ENCODE data around the gene SCARF2.

Gene SCARF2

DNA sequence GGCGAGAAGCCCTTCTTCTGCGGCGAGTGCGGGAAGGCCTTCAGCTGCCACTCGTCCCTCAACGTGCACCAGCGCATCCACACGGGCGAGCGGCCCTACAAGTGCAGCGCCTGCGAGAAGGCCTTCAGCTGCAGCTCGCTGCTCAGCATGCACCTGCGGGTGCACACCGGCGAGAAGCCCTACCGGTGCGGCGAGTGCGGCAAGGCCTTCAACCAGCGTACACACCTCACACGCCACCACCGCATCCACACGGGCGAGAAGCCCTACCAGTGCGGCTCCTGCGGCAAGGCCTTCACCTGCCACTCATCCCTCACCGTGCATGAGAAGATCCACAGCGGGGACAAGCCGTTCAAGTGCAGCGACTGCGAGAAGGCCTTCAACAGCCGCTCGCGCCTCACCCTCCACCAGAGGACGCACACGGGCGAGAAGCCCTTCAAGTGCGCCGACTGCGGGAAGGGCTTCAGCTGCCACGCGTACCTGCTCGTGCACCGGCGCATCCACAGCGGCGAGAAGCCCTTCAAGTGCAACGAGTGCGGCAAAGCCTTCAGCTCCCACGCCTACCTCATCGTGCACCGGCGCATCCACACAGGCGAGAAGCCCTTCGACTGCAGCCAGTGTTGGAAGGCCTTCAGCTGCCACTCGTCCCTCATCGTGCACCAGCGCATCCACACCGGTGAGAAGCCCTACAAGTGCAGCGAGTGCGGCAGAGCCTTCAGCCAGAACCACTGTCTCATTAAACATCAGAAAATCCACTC lies 31.5 kb downstream of the SCARF2 start:
- no peak overlapping the region for H3K27ac ChIP-seq
- H3K27me3 ChIP-seq, result no peaks in the 10 kb centered on the region
- H3K9ac ChIP-seq, result 0 out of 22 replicates have a peak overlapping the region, but pooled peaks of 1 of the 11 experiments have one; percentile 19
- no peaks in the 10 kb centered on the region for H3K9me3 ChIP-seq (replicated peaks in 1 of 11)
- no peak overlapping the region for H3K4me3 ChIP-seq
- H4K20me1 ChIP-seq, result peaks cover 0 to 54% (median 35%) of the 10 kb centered on the region in 11 experiments; a peak in 17 of 22 replicates
- H3K4me1 ChIP-seq, result peaks cover 0 to 28% (median 21%) of the 10 kb centered on the region in 10 experiments; a peak in 14 of 20 replicates
- H3K36me3 ChIP-seq, result peaks cover 37 to 75% (median 66%) of the 10 kb centered on the region in 11 experiments
- TF ChIP-seq Cebpa-rat (IDR thresholded peaks at IDR 0.05), result no peak
- H3K4me2 ChIP-seq, result peak overlapping the region in 7 of 11 experiments; percentile 42 to 60 (median 55); a peak in 14 of 22 replicates

DNA sequence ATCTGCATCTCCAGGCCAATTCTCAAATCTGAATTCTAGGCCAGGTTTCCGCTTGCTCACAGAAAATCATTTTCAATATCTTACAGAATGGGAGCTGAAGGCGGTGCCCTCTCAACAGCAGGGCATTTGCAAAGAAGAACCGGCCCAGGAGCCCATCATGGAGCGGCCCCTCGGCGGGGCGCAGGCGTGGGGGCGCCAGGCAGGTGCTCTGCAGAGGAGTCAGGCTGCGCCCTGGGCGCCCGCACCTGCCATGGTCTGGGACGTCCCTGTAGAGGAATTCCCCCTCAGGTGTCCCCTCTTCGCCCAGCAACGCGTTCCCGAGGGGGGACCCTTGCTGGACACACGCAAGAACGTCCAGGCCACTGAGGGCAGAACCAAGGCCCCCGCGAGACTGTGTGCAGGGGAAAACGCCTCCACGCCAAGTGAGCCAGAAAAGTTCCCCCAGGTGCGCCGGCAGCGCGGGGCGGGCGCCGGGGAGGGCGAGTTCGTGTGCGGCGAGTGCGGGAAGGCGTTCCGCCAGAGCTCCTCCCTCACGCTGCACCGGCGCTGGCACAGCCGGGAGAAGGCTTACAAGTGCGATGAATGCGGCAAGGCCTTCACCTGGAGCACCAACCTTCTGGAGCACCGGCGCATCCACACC lies 32.2 kb downstream of the SCARF2 start:
- H3K9ac ChIP-seq, result no peak overlapping the region
- H3K4me1 ChIP-seq, result peaks cover 0 to 35% (median 28%) of the 10 kb centered on the region in 10 experiments; a peak in 14 of 20 replicates
- no peak for TF ChIP-seq Cebpa-rat (IDR thresholded peaks at IDR 0.05)
- peaks cover 0 to 61% (median 41%) of the 10 kb centered on the region in 11 experiments; a peak in 17 of 22 replicates for H4K20me1 ChIP-seq
- no peak overlapping the region for H3K4me3 ChIP-seq
- peaks cover 37 to 81% (median 72%) of the 10 kb centered on the region in 11 experiments for H3K36me3 ChIP-seq
- no peak overlapping the region for H3K27ac ChIP-seq
- H3K4me2 ChIP-seq, result peak overlapping the region in 7 of 11 experiments; percentile 42 to 60 (median 55); a peak in 9 of 22 replicates
- H3K27me3 ChIP-seq, result no peaks in the 10 kb centered on the region
- H3K9me3 ChIP-seq (replicated peaks in 1 of 11), result no peaks in the 10 kb centered on the region

DNA sequence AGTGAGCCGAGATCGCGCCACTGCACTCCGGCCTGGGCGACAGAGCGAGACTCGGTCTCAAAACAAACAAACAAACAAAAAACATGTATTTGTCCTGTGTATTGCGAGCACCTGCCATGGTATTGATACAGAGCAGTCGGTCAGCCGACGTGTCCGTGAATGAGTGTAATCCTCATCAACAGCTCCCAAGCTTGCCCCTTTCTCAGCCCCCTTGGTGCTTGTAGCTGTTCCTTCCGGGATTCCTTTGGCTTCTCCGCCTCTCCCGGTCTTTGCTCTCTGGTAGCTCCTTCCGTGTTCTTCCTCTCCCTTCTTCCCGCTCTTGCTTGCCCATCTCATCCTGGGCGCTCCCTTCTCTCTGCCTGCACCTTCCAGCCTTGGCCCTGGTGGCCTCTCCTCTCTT lies 32.7 kb downstream of the SCARF2 start:
- no peak overlapping the region for H3K4me2 ChIP-seq
- H3K9me3 ChIP-seq (replicated peaks in 1 of 11), result no peaks in the 10 kb centered on the region
- H3K4me3 ChIP-seq, result no peak overlapping the region
- H3K27me3 ChIP-seq, result no peaks in the 10 kb centered on the region
- H3K36me3 ChIP-seq, result peaks cover 37 to 87% (median 76%) of the 10 kb centered on the region in 11 experiments
- no peak overlapping the region for H3K27ac ChIP-seq
- no peak for TF ChIP-seq Cebpa-rat (IDR thresholded peaks at IDR 0.05)
- H4K20me1 ChIP-seq, result peaks cover 0 to 62% (median 46%) of the 10 kb centered on the region in 11 experiments; a peak in 17 of 22 replicates
- H3K9ac ChIP-seq, result no peak overlapping the region
- peaks cover 0 to 40% (median 31%) of the 10 kb centered on the region in 10 experiments; a peak in 14 of 20 replicates for H3K4me1 ChIP-seq

DNA sequence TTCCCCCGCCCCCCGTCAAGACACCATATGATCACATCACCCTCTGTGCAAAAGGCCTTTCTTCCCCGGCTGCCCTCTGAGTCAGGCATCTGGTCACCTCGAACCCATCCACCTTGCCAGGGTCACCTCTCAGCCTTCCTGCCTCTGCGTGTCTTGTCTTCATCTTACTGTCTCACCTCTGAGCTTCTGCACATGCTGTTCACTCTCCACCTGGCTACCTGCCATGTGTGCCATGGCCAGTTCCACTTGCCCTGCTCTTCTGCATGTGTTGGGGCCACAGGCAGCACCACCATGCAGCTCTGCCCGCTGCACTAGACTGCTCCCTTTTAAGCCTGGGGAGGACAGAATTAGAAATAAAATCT lies 33.9 kb downstream of the SCARF2 start:
- Histone ChIP-seq H3K27me3 (no peaks in the 10 kb centered on the region), H3K36me3 (peaks cover 37 to 88% (median 76%) of the 10 kb centered on the region in 11 experiments), H3K4me2 (no peak overlapping the region), H3K27ac (no peak overlapping the region), H4K20me1 (peaks cover 0 to 69% (median 52%) of the 10 kb centered on the region in 11 experiments; a peak in 17 of 22 replicates), H3K4me1 (peaks cover 0 to 41% (median 31%) of the 10 kb centered on the region in 10 experiments; a peak in 14 of 20 replicates), H3K9me3 (replicated peaks in 1 of 11) (no peaks in the 10 kb centered on the region), H3K4me3 (no peak overlapping the region), H3K9ac (no peak overlapping the region)
- TF ChIP-seq Cebpa-rat (IDR thresholded peaks at IDR 0.05), result no peak

DNA sequence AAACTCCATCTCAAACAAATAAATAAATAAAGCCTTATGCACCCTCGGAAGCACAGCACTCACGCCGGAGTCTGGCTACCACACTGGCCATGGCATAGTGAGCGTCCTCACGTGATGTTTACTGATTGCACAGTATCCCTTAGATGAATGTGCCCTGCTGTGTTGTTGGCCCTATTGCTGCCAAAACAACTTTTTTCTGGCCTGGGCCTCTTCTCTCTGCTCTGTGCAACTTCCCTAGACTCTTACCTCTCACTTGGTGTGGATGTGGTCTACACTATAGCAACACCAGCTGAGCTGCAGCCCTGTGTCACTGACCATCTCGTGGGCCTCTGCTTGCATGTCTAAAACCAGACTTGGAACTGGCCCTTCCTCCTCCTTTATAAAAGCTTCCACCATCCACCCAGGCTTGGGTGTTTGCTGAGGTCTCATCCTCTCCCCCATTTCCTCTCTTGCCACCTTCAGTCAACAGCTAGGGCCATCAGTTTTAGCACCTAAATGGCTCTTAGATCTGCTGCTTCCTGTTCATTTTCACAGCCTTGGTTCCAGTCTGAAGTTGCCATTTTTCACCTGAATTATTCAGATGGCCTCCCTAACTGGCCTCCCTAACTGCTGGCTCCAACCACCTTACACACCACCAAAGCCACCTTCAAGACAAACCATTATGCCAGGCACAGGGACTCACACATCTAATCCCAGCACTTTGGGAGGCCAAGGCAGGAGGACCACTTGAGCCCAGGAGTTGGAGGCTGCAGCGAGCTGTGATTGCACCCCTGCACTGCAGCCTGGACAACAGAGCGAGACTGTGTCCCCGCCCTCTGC lies 34.5 kb downstream of the SCARF2 start:
- Histone ChIP-seq H3K27me3 (no peaks in the 10 kb centered on the region), H3K4me3 (no peak overlapping the region), H3K36me3 (peaks cover 37 to 87% (median 76%) of the 10 kb centered on the region in 11 experiments), H3K9ac (no peak overlapping the region), H3K4me1 (peaks cover 0 to 41% (median 31%) of the 10 kb centered on the region in 10 experiments; a peak in 14 of 20 replicates), H3K4me2 (no peak overlapping the region), H3K27ac (no peak overlapping the region), H4K20me1 (peaks cover 0 to 69% (median 54%) of the 10 kb centered on the region in 11 experiments; a peak in 17 of 22 replicates), H3K9me3 (replicated peaks in 1 of 11) (no peaks in the 10 kb centered on the region)
- no peak for TF ChIP-seq Cebpa-rat (IDR thresholded peaks at IDR 0.05)

DNA sequence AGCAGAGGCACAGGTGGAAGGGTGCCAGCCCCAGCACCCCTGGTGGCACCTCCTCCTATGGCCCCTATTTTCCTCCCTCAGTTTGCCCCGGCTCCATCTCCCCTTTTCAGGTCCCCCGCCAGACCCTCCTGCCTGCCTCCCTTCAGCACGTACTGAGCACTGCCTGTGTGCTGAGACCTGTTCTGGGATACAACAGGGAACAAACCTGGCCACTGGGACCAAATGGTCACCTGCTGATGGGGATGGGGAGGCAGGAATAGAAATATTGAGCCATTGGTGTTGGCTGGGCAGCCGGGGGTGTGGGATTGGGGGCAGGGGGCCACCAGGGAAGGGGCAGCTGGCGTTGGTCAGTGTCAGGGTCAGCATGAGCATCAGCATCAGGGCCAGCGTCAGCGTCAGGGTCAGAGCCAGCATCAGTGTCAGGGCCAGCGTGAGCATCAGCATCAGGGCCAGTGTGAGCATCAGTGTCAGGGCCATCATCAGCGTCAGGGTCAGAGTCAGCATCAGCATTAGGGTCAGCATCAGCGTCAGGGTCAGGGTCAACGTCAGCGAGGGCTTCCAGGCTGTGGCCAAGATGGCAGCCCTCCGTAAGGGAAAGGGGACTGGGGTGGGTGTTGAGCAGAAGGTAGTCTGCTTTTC lies 36.1 kb downstream of the SCARF2 start:
- TF ChIP-seq Cebpa-rat (IDR thresholded peaks at IDR 0.05), result no peak
- Histone ChIP-seq H4K20me1 (peaks cover 0 to 68% (median 53%) of the 10 kb centered on the region in 11 experiments; a peak in 16 of 22 replicates), H3K36me3 (peaks cover 28 to 76% (median 62%) of the 10 kb centered on the region in 11 experiments), H3K4me2 (peak overlapping the region in 7 of 11 experiments; percentile 16 to 71 (median 66); a peak in 12 of 22 replicates), H3K27ac (no peak overlapping the region), H3K4me1 (peaks cover 5 to 42% (median 36%) of the 10 kb centered on the region in 10 experiments), H3K9me3 (replicated peaks in 1 of 11) (no peaks in the 10 kb centered on the region), H3K9ac (0 out of 22 replicates have a peak overlapping the region, but pooled peaks of 1 of the 11 experiments have one; percentile 2), H3K4me3 (no peak overlapping the region), H3K27me3 (no peaks in the 10 kb centered on the region)

DNA sequence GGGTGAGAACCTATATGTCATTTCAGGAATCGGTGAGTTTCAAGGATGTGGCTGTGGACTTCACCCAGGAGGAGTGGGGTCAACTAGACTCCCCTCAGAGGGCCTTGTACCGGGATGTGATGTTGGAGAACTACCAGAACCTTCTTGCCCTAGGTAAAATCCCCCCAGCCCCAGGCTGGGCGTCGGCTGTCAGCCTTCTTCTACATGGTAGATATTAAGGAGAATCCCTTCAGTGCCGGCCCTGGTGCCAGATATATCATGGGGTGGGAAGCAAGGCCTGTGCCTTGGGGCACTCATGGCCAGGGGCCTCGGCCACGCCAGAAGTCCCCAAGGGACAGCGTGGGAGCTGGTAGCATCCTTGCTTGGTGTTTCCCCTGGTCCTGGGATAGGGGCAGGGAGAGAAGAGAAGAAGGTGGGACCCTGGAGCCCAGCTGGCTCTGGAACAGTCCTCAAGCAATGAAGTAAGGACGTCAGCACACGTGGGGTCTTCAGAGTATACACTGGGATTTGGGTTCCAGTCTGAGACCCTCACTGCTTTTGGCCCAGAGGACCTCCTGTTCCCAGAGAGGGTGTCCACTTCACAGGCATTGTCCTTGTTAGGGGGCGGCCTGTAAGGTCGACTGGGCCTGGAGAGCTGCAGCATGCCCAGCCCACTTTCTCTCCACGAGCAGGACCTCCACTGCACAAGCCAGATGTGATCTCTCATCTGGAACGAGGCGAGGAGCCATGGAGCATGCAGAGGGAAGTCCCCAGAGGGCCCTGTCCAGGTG lies 36.8 kb downstream of the SCARF2 start:
- Histone ChIP-seq H3K4me1 (peaks cover 12 to 42% (median 36%) of the 10 kb centered on the region in 10 experiments), H4K20me1 (peaks cover 0 to 68% (median 46%) of the 10 kb centered on the region in 11 experiments; a peak in 16 of 22 replicates), H3K36me3 (peaks cover 21 to 69% (median 55%) of the 10 kb centered on the region in 11 experiments), H3K27me3 (no peaks in the 10 kb centered on the region), H3K4me2 (peak overlapping the region in 7 of 11 experiments; percentile 16 to 71 (median 66); a peak in 13 of 22 replicates), H3K4me3 (no peak overlapping the region), H3K9ac (peak overlapping the region in 2 of 11 experiments; percentile 2 to 3; a peak in 1 of 22 replicates), H3K27ac (no peak overlapping the region), H3K9me3 (replicated peaks in 1 of 11) (no peaks in the 10 kb centered on the region)
- no peak for TF ChIP-seq Cebpa-rat (IDR thresholded peaks at IDR 0.05)
